ENCODE measurements around the gene FGR.
"Not testable (repeated sequence)": the region's sequence is repeated elsewhere in the genome, so short reads cannot be mapped to it uniquely, and the experiment has no call there.

Gene FGR

GRCh38 chr1:27659497-27660299 lies 24.7 kb upstream of the FGR start:
- peak; percentile 81 for DNase-seq (ENCODE audit: low spot score)

GRCh38 chr1:27658951-27659496 lies 24.0 kb upstream of the FGR start:
- no peak for DNase-seq (ENCODE audit: low spot score)

DNA sequence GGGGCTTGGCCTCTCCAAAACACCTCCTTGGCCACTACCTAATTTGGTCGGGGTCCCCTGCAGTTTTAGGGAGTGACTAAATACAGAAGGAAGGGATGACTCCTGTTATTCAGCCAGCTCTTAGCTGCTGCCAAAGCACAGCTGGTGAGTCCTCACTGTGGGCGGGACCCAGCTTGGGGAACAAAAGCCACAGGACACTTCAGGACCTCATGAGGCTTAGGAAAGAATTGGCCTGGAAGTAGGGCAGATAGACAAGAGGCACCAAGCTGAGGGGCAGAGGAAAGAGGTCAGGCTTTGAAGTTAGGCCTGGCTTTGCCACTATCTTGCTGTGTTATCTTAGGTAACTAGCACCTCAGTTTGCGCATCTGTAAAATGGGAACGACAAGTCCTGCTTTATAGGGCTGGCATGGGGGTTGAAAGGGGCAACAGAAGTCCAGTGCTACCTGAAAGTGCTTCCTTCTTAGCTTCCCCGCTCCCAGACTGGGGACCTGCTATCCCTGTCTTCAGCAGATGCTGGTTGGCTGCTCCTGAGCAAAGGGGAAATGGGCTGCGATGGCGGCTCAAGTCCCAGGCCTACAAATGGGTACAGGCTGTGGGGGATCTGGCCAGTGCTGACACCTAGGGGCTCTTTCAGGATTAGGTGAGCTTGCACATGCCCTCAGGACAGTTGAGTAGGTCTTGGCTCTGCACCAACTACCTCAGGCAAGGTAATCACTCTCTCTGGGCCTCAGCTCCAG lies 21.3 kb upstream of the FGR start:
- DNase-seq (ENCODE audit: low spot score) = no peak

GRCh38 chr1:27655151-27655937 lies 20.4 kb upstream of the FGR start:
- no peak for DNase-seq (ENCODE audit: low spot score)

- no peak for DNase-seq (ENCODE audit: low spot score)
Observed at GRCh38 chr1:27652111-27652864, 17.3 kb upstream of the FGR start.

- no peak for DNase-seq (ENCODE audit: low spot score)
Observed at GRCh38 chr1:27650539-27651175, 15.7 kb upstream of the FGR start.

DNA sequence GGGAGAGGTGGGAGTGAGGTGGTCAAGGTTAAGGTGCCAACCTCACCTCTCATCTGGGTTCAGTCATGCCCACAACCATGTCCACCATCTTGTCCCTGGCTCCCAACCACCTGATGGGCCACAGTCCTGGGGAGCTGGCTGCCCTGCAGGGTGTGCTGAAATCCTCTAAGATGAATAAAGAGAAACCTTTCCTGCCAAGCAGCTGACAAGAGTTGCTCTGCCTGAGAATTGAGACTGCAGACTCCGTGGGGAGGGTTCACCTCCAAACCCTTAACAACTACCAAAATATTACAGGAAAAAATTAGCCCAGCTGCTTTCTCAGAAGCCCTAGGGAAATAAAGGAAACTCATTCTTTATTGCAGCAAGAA lies 15.2 kb upstream of the FGR start:
- no peak for DNase-seq (ENCODE audit: low spot score)

- no peak for DNase-seq (ENCODE audit: low spot score)
Observed at GRCh38 chr1:27649306-27649635, 14.3 kb upstream of the FGR start.

- no peak for DNase-seq (ENCODE audit: low spot score)
Observed at GRCh38 chr1:27648602-27649305, 13.8 kb upstream of the FGR start.

- no peak for DNase-seq (ENCODE audit: low spot score)
Observed at GRCh38 chr1:27647328-27647727, 12.3 kb upstream of the FGR start.

DNA sequence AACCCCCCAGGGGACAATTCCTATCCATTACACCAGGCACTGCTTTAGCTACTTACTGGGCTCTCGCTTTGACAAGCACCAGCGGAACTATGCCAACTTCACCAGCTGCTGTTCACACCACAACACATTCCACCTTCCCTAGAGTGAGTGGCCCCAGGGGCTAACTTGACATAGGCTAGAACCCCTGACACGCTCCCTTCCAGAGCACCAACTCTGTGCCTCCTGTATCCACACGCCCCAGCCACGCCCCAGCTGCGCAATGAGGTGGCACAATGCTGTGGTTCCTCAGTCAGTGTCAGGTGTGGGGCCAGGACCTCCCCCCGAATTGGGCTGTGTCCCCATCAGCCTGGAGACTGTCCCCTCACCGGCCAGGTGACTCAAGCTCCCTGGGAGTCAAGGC lies 11.7 kb upstream of the FGR start:
- DNase-seq (ENCODE audit: low spot score) = no peak

- no peak for DNase-seq (ENCODE audit: low spot score)
Observed at GRCh38 chr1:27645071-27645415, 10.1 kb upstream of the FGR start.

DNA sequence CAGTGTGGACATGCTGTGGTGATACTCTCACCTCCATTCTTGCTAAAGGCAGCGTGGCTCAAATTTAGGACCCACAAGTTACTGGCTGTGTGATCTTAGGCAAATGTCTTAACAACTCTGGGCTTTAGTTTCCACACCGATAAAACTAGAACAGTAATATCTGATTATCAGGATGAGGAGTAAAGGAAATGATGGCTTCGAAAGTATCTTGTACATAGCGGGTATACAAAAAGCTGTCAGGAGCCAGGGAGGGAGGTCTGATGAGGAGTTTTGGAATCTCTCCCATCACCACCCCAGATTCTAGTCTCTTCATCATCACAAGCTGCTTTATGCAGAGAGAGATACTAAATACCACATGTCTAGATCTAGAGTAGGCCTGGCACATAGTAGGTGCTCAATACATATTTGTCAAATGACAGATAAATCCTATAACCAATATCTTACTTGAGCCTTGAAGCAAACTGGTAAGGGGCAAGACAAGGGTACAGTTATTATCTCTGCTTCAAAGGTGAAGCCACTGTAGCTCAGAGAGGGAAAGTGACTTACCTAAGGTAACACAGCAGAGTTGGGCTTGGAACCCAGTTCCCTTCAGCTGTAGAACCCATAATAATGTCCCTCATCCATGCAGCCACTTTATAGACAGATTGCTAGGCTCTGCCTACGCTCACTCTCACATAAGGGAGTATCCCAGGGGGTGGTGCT lies 9.5 kb upstream of the FGR start:
- no peak for DNase-seq (ENCODE audit: low spot score)

GRCh38 chr1:27643600-27644368 lies 8.8 kb upstream of the FGR start:
- no peak for DNase-seq (ENCODE audit: low spot score)

- not testable (repeated sequence) for DNase-seq (ENCODE audit: low spot score)
Observed at GRCh38 chr1:27640514-27640913, 5.5 kb upstream of the FGR start.

DNA sequence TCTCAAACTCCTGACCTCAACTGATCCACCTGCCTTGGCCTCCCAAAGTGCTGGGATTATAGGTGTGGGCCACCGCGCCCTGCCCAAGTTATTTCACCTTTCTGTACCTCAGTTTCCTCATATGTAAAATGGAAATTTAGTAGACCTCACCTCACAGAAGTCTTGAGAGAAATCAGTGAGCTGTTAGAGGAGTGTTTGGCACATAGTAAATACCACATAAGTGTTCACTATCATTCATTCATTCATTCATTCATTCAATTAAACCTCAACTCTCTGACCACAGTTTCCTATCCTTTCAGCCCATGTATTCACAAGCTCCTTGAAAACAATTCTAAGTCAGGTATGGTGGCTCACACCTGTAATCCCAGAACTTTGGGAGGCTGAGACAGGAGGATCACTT lies 3.8 kb upstream of the FGR start:
- DNase-seq (ENCODE audit: low spot score) = no peak

DNA sequence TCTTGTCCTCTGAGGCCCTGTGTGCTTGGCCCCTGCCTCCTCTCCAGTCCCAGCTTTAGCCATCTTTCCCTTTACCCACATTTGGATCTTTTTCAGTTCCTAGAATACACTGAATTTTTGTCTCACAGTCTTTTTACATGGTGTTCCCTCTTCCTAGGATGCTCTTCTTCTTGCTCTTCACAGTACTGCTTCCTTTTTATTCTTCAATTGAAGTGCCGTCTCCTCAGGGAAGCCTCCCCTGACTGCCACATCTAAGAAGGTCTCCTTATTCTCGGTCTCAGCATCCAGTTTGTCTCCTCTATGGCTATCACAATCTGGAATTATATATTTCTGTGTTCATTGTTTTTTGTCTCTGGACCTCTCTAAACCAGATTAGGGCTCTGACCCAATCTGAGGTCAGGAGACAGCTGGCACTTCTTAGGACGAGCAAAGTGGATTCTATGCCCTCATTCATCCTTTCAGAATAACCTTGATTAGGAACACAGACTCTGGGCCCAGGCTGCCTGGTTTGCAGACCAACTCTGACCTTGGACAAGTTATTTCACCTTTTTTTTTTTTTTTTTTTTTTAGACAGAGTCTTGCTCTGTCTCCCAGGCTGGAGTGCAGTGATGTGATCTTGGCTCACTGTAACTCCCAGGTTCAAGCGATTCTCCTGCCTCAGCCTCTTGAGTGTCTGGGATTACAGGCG lies 3.2 kb upstream of the FGR start:
- no peak for DNase-seq (ENCODE audit: low spot score)

DNA sequence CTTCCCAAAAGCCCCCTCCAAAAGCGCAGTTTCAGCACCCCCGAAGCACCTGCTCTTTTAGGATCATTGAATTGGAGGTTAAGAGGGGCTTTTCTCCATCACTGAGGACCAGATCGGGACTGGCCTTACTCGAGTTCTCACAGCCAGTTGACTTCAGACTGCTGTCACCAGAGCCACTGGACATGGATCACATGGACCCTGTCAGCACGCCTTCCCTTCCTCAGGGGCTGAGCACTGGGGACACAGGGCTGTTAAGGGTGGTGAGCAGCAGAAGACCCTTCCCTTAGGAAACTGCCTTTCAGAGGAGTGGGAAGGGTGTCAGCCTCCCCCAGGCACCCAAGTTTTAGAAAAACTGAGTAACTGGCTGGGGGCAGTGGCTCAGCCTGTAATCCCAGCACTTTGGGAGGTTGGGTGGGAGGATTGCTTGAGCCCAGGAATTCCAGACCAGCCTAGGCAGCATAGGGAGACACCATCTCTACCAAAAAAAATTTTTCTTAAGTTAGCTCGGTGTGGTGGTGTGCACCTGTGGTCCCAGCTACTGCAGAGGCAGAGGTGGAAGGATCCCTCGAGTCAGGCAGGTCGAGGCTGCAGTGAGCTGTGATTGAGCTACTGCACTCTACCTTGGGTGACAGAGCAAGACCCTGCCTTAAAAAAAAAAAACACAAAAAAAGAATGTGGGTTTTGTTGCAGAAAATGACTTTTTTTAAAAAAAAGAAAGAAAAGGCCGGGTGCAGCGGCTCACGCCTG lies 584 bp upstream of the FGR start:
- DNase-seq (ENCODE audit: low spot score) = no peak
